Activated gamma-delta T cell treated with anti-CD3 and anti-CD28 coated beads, Interleukin-2, amount 50 U/mL, for 16 hours (primary cell): ENCODE results near the gene CCDC102B.
"Not testable (repeated sequence)": the region's sequence is repeated elsewhere in the genome, so short reads cannot be mapped to it uniquely, and the experiment has no call there.

Experiments
- DNase-seq: peaks from one replicate; pipeline ENCODE4 v3.0.0-alpha.2; 2020; ENCODE audit warnings: low read depth

Gene CCDC102B

GRCh38 chr18:68983126-68983525 lies 185.2 kb downstream of the CCDC102B start:
- no peak for DNase-seq

GRCh38 chr18:68984342-68984741 lies 186.5 kb downstream of the CCDC102B start:
- no peak for DNase-seq

GRCh38 chr18:68985172-68985820 lies 187.4 kb downstream of the CCDC102B start:
- no peak for DNase-seq

- DNase-seq, result no peak
Measured at GRCh38 chr18:68991286-68991685, 193.4 kb downstream of the CCDC102B start.

- no peak for DNase-seq
Measured at GRCh38 chr18:68992719-68993482, 195.0 kb downstream of the CCDC102B start.

- DNase-seq, result no peak
Measured at GRCh38 chr18:68995675-68996074, 197.8 kb downstream of the CCDC102B start.

- no peak for DNase-seq
Measured at GRCh38 chr18:68997845-68998244, 200.0 kb downstream of the CCDC102B start.

GRCh38 chr18:69000366-69000765 lies 202.5 kb downstream of the CCDC102B start:
- no peak for DNase-seq

- no peak for DNase-seq
Measured at GRCh38 chr18:69002233-69002632, 204.4 kb downstream of the CCDC102B start.

GRCh38 chr18:69006212-69006611 lies 208.3 kb downstream of the CCDC102B start:
- not testable (repeated sequence) for DNase-seq

- no peak for DNase-seq
Measured at GRCh38 chr18:69008538-69008937, 210.7 kb downstream of the CCDC102B start.

GRCh38 chr18:69021211-69021805 lies 223.4 kb downstream of the CCDC102B start:
- DNase-seq, result no peak

- no peak for DNase-seq
Measured at GRCh38 chr18:69022426-69022825, 224.5 kb downstream of the CCDC102B start.

GRCh38 chr18:69031571-69031970 lies 233.7 kb downstream of the CCDC102B start:
- DNase-seq, result no peak

GRCh38 chr18:69032009-69032408 lies 234.1 kb downstream of the CCDC102B start:
- DNase-seq, result no peak

GRCh38 chr18:69035756-69036155 lies 237.9 kb downstream of the CCDC102B start:
- no peak for DNase-seq

GRCh38 chr18:69044215-69044614 lies 246.3 kb downstream of the CCDC102B start:
- DNase-seq, result no peak

- DNase-seq, result no peak
Measured at GRCh38 chr18:69064063-69064462, 266.2 kb downstream of the CCDC102B start.

GRCh38 chr18:69067048-69067447 lies 269.2 kb downstream of the CCDC102B start:
- DNase-seq, result no peak

- no peak for DNase-seq
Measured at GRCh38 chr18:69071680-69072079, 273.8 kb downstream of the CCDC102B start.

- DNase-seq, result no peak
Measured at GRCh38 chr18:69081846-69082245, 284.0 kb downstream of the CCDC102B start.

- no peak for DNase-seq
Measured at GRCh38 chr18:69082499-69082898, 284.6 kb downstream of the CCDC102B start.

- DNase-seq, result no peak
Measured at GRCh38 chr18:69085951-69086350, 288.1 kb downstream of the CCDC102B start.
